Neural cell (in vitro differentiated cells): ENCODE data around the gene TRPV3. TPM values are rescaled to one million over a fixed set of nuclear protein-coding genes. Genes with fewer than 3 reads are reported as not detected.

Source experiments
- H2AFZ ChIP-seq: fragments of 200-600, 300-800 bp; sonication (generic), shearing (Covaris generic); 2 replicates; pipeline ENCODE4 v1.6.0; 2014; ENCODE audit warnings: low read depth, mild to moderate bottlenecking, antibody characterized with exemption, low read length, moderate library complexity
- H3F3A ChIP-seq: fragments of 200-600 bp; shearing (Covaris generic); 2 replicates; pipeline ENCODE4 v1.6.1; 2016; ENCODE audit warnings: mild to moderate bottlenecking, moderate library complexity, mixed read lengths, antibody characterized with exemption, low read length; ENCODE audit not compliant: insufficient read depth, poor library complexity, severe bottlenecking
- H3K27ac ChIP-seq: fragments of 200-600, 300-800 bp; sonication (generic), shearing (Covaris generic); 2 replicates; pipeline ENCODE4 v1.5.1; 2014; ENCODE audit warnings: mild to moderate bottlenecking, low read length, moderate library complexity
- H3K27me3 ChIP-seq: fragments of 300-800, 200-600 bp; sonication (generic), shearing (Covaris generic); 2 replicates; pipeline ENCODE4 v1.6.0; 2014; ENCODE audit warnings: mild to moderate bottlenecking, low read depth, low read length, moderate library complexity; ENCODE audit not compliant: insufficient read depth
- H3K36me3 ChIP-seq: fragments of 300-800, 200-600 bp; sonication (generic), shearing (Covaris generic); 2 replicates; pipeline ENCODE4 v1.5.1; 2014; ENCODE audit warnings: mild to moderate bottlenecking, antibody characterized with exemption, low read length, moderate library complexity; ENCODE audit not compliant: insufficient read depth
- H3K4me2 ChIP-seq: fragments of 300-800, 200-600 bp; sonication (generic), shearing (Covaris generic); 2 replicates; pipeline ENCODE4 v1.6.0; 2014; ENCODE audit warnings: mild to moderate bottlenecking, low read length
- H3K4me3 ChIP-seq: fragments of 300-800, 200-600 bp; sonication (generic), shearing (Covaris generic); 2 replicates; pipeline ENCODE4 v1.5.1; 2014; ENCODE audit warnings: mild to moderate bottlenecking, low read length, moderate library complexity
- H3K79me2 ChIP-seq: fragments of 200-600 bp; shearing (Covaris generic); replicated peaks from 2 replicates; pipeline ENCODE4 v1.6.0; 2014; ENCODE audit warnings: mild to moderate bottlenecking, low read length, moderate library complexity; ENCODE audit not compliant: insufficient read depth
- H3K9ac ChIP-seq: fragments of 300-800, 200-600 bp; sonication (generic), shearing (Covaris generic); 2 replicates; pipeline ENCODE4 v1.6.1; 2016; ENCODE audit warnings: mild to moderate bottlenecking, low read length, mixed read lengths
- H3K9me2 ChIP-seq: fragments of 200-600 bp; shearing (Covaris generic); 2 replicates; pipeline ENCODE4 v1.6.1; 2016; ENCODE audit warnings: mild to moderate bottlenecking, low read length, mixed read lengths; ENCODE audit not compliant: insufficient read depth
- H3K9me3 ChIP-seq: fragments of 200-600, 300-800 bp; sonication (generic), shearing (Covaris generic); 2 replicates; pipeline ENCODE4 v1.6.1; 2016; ENCODE audit warnings: mild to moderate bottlenecking, mixed run types, low read length, moderate library complexity, mixed read lengths
- H4K20me1 ChIP-seq: fragments of 200-600 bp; shearing (Covaris generic); 2 replicates; pipeline ENCODE4 v1.6.1; 2016; ENCODE audit warnings: mild to moderate bottlenecking, mixed run types; ENCODE audit not compliant: insufficient read depth
- CTCF ChIP-seq: fragments of 450-650 bp; IDR thresholded peaks from 2 replicates; pipeline ENCODE4 v1.5.1; 2014; ENCODE audit warnings: antibody characterized with exemption, mild to moderate bottlenecking, moderate library complexity; ENCODE audit not compliant: poor library complexity, severe bottlenecking
- EP300 ChIP-seq: fragments of 450-650 bp; conservative IDR thresholded peaks from 2 replicates; pipeline ENCODE4 v1.6.1; 2014; ENCODE audit warnings: antibody characterized with exemption, mild to moderate bottlenecking, moderate library complexity; ENCODE audit not compliant: poor library complexity, severe bottlenecking
- EZH2 ChIP-seq: fragments of 200-600, 300-800 bp; shearing (Covaris generic), sonication (generic); IDR thresholded peaks from 2 replicates; pipeline ENCODE4 v1.6.1; 2014; ENCODE audit warnings: antibody characterized with exemption, low read length, borderline replicate concordance, mild to moderate bottlenecking; ENCODE audit not compliant: insufficient read depth, poor library complexity, severe bottlenecking
- MXI1 ChIP-seq: fragments of 450-650 bp; conservative IDR thresholded peaks from 2 replicates; pipeline ENCODE4 v1.6.1; 2014; ENCODE audit warnings: antibody characterized with exemption, mild to moderate bottlenecking; ENCODE audit not compliant: poor library complexity, severe bottlenecking
- POLR2AphosphoS5 ChIP-seq: IDR thresholded peaks from 2 replicates; pipeline ENCODE4 v1.6.1; 2012
- RAD21 ChIP-seq: fragments of 450-650 bp; conservative IDR thresholded peaks from 2 replicates; pipeline ENCODE4 v1.6.1; 2014; ENCODE audit warnings: antibody characterized with exemption, mild to moderate bottlenecking, moderate library complexity
- REST ChIP-seq: IDR thresholded peaks from 2 replicates; pipeline ENCODE4 v1.6.1; 2012; ENCODE audit warnings: borderline replicate concordance
- SMC3 ChIP-seq: fragments of 450-650 bp; conservative IDR thresholded peaks from 2 replicates; pipeline ENCODE4 v1.6.1; 2014; ENCODE audit warnings: antibody characterized with exemption, mild to moderate bottlenecking, moderate library complexity; ENCODE audit not compliant: poor library complexity
- TAF1 ChIP-seq: IDR thresholded peaks from 2 replicates; pipeline ENCODE4 v1.6.1; 2012; ENCODE audit warnings: low read depth
- polyA minus RNA-seq: library from RNA; depleted of rRNA, polyadenylated mRNA; stranded (reverse); fragments of >200 nt; gene quantifications from 2 replicates; pipeline ENCODE4 v1.2.3, GENCODE V29; 2014
- polyA plus RNA-seq: library from polyadenylated mRNA; depleted of rRNA; stranded (reverse); fragments of >200 nt; gene quantifications from 2 replicates; pipeline ENCODE4 v1.2.3, GENCODE V29; 2014

The TRPV3 gene
- polyA plus RNA-seq (0.19 TPM in 1 of 2 replicates, not detected in the other), polyA minus RNA-seq (not detected in 2 replicates)

GRCh38 chr17:3557768-3558583, at the start of gene TRPV3:
TRPV3 (minus strand) TSS chr17:3557812; CDS start chr17:3554850, 2,962 bp downstream.
- H2AFZ ChIP-seq, result no peak within 1 kb of the TSS
- no peak within 1 kb of the TSS for H3K27ac ChIP-seq

More at GRCh38 chr17:3557768-3558583, at the start of gene TRPV3:
- H3K36me3 ChIP-seq, result no peaks in the 10 kb centered on the region
- no peaks in the 10 kb centered on the region for H3K9me3 ChIP-seq
- no peak for TF ChIP-seq REST
- TF ChIP-seq SMC3, result no peak
- TF ChIP-seq RAD21, result no peak
- TF ChIP-seq POLR2AphosphoS5, result no peak
- no peak for TF ChIP-seq CTCF
- no peak for TF ChIP-seq EZH2
- TF ChIP-seq EP300, result no peak
- no peak for TF ChIP-seq MXI1
- TF ChIP-seq TAF1, result no peak
- H3K9me2 ChIP-seq, result no peaks in the 10 kb centered on the region
- H3K27me3 ChIP-seq, result no peaks in the 10 kb centered on the region
- no peaks in the 10 kb centered on the region for H3K79me2 ChIP-seq
- H3K4me2 ChIP-seq, result no peak within 1 kb of the TSS
- H3K9ac ChIP-seq, result no peak within 1 kb of the TSS
- H3K4me3 ChIP-seq, result no peak within 1 kb of the TSS
- no peaks in the 10 kb centered on the region for H4K20me1 ChIP-seq
- no peaks in the 10 kb centered on the region for H3F3A ChIP-seq
